ENCODE results near the gene UBE2I.
"Not testable (repeated sequence)": the region's sequence is repeated elsewhere in the genome, so short reads cannot be mapped to it uniquely, and the experiment has no call there.

UBE2I gene

DNA sequence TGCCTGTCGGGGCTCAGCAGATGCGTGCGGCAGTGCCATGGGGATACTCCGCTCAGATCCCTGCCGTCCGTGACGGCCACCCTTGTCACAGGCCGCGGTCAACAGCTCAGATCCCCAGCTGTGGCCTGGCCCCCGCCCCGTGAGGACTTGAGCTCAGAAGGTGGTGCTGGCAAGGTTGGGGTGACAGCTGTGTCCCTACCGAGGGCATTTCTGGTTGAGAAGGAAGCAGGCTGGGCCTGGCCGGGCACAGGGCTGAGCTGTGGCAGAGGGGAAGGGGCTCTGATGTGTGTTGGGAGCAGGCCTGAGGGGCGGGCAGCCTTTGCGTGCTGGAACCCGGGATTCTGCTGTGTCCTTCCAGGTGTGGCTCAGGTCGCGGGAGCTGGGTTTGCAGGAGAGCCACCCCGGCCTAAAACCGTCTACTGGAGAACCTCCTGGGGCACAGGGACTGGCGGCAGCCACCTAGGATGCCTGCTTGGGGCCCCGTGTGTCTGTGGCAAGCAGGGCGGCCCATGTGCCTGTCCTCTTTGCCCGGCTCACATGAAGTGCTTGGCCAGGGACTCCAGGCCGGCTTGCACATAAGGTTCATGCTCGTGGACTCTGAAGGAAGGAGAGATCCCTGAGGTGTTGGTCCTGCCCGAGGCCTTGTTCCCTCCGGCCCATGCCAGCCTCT is 5.1 kb downstream of the UBE2I start:
- DNase-seq (ENCODE audit: low spot score) = no peak

DNA sequence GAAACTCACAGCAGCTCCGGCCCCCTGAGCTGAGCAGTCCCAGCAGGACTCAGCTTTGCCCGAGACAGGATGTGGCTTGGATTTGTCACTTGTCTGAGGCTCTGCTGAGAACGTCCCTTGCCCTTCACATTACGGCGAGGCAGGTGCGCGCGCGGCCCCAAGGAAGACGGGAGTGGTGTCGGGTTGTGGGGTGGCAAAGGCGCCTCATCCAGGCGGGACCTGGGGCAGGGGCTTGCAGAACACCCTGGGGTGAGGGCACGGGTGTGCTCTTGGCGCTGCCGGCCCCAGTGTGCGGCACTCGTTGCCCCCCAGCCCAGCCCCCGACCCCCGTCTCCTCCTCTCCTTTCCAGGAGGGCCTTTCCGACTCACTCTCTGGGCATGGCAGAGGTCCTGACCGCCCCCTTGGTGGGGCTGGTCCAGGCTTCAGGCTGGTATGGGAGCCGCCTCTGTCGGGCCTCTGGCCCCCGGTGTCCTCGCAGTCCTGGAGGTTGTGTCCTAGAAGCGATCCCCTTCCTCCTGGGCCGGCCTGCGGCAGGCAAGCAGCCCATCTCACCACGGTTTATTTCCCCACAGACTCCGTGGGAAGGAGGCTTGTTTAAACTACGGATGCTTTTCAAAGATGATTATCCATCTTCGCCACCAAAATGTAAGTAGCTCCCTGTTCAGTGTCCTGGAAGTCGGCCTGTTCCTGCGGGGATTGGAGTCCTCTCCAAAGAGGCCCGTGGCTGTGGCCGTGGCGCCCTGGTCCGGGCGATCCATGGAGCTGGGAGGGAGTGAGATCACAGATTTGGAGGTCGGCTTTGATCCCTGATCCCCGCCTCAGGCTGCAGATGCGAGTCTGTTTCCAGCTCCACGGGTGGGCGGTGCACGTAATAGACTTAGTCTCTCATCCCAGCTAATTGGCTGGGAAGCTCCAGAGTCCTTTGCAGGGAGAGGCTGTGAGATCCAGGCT is 5.9 kb downstream of the UBE2I start:
- DNase-seq (ENCODE audit: low spot score) = no peak

DNA sequence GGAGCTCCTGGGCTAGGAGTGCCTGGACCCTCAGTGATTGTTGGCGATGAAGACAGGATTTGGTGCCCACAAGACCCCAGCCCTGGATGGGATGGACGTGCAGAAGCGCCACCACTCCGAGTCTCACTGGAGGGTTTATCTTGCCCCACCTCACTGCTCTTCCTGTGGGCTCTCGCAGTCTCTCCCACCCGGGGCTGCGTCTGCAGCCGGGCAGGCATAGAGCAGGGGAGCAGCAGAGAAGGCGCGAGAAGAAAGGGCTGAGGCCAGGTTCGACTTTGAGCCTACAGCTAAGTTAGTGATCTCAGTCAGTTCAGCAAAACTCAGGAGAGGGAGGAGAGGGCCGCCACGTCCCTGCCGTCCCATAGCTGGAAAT is 6.6 kb downstream of the UBE2I start:
- DNase-seq (ENCODE audit: low spot score) = no peak

DNA sequence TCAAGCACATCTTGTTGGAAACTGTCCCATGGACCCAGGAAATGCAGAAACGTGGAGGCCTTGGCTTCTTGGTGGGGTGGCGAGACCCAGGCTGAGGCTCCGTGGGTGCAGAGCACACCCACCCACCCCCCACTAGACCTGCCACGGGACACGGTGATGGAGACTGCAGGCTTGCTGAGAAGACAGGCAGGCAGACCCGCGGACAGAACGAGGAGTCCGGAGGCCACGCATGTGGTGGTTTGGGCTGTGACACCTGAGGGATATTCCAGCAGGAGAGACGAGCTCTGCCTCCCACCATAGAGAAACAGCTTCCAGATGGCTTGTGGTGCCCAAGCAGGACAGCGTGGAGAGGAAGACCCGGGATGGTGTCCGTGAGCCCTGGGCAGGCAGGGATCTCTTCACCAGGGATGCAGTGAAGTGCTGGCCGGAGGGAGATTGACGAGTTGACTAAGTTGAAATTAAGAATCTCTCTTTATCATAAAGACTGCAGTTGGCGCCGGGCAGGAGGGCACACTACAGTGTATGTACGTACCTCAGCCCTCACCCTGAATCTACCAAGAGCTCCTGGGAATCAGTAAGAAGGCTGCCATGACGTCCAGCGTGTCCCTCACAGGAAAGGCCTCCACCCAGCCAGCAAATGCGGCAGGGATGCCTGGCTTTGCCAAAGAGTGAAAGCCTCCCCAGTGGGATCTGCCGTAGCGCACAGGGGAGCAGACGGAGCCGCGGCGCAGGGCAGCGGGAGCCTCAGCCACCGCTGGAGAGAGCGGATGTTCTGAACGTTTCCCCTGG is 8.2 kb downstream of the UBE2I start:
- no peak for DNase-seq (ENCODE audit: low spot score)

DNA sequence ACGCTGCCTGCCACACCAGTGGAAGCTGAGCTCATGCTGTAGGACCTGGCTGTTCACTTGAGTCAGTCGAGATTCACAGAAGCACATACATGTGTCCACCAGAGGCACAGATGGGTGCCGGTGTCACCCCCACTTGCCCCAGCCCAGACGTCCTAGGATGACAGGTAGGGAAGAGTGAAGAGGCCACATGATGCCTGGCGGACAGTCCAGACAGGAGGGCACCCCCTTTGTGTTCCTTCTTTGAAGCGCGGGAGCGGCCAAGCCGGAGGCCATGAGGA is 8.8 kb downstream of the UBE2I start:
- no peak for DNase-seq (ENCODE audit: low spot score)

DNA sequence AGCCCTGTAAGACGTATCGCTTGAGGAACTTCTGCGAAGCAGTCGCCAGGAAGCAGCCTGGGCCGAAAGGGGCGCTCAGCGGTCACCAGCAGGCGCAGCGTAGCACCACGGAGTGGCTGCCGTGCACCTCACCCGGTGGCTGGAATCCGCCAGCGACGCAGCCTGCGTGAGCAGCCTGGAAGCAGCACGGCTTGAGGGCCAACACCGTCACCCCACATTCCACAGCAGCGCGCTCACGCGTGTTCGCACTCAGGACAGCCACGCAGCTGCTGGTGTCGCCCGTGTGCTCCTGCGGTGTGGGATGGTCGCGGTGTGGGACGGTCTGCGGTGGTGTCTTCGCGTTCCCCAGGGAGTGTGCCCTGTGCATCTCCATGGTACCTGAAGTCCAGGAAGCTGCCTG is 9.6 kb downstream of the UBE2I start:
- DNase-seq (ENCODE audit: low spot score) = no peak

DNA sequence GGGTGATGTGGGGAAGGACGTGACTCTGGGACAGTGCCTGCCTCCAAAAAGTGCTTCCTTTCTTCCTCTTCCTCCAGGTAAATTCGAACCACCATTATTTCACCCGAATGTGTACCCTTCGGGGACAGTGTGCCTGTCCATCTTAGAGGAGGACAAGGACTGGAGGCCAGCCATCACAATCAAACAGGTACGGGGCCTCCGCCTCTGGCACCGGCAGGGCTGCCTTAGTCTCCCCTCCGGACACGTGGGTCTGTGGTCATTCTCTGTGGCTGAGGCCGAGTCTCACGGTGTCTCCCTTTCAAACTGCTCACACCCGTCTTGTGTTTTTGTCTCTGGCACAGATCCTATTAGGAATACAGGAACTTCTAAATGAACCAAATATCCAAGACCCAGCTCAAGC is 10.7 kb downstream of the UBE2I start:
- no peak for DNase-seq (ENCODE audit: low spot score)

DNA sequence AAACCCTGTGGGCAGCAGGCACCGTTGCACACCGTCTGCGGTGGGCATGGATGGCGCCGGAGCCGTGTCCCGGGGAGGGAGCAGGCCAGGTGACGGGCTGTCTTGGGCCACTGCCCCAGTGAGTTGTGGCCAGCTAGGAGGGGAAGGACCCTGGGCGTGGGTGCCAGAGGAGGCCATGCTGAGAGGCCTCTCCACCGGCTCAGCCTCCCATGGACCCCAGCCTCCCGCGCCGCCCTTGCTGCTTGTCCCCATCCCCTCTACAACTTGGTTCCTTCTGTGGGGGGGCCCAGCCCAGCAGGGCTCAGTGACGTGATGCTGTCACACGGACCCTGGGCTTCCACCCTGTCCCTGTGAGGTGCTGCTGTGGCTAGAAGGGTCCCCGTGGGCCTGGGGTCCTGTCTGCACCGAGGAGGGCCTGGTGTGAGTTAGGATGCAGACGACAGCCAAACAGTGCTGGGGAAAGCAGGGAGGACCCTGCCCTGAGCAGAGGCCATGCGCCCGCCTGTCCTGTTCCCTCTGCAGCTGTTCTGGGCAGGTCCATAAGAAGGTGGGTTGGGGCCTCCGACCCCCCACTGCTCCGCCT is 11.3 kb downstream of the UBE2I start:
- DNase-seq (ENCODE audit: low spot score) = no peak

DNA sequence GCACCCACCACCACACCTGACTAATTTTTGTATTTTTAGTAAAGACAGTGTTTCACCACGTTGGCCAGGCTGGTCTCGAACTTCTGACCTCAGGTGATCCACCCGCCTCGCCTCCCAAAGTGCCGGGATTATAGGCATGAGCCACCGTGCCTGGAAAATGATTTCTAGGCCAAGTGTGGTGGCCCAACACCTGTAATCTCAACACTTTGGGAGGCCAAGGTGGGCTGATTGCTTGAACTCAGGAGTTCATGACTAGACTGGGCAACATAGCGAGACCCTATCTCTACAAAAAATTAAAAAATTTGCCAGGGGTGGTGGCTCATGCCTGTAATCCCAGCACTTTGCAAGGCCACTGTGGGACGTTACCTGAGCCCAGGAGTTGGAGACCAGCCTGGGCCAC is 13.0 kb downstream of the UBE2I start:
- DNase-seq (ENCODE audit: low spot score) = no peak

DNA sequence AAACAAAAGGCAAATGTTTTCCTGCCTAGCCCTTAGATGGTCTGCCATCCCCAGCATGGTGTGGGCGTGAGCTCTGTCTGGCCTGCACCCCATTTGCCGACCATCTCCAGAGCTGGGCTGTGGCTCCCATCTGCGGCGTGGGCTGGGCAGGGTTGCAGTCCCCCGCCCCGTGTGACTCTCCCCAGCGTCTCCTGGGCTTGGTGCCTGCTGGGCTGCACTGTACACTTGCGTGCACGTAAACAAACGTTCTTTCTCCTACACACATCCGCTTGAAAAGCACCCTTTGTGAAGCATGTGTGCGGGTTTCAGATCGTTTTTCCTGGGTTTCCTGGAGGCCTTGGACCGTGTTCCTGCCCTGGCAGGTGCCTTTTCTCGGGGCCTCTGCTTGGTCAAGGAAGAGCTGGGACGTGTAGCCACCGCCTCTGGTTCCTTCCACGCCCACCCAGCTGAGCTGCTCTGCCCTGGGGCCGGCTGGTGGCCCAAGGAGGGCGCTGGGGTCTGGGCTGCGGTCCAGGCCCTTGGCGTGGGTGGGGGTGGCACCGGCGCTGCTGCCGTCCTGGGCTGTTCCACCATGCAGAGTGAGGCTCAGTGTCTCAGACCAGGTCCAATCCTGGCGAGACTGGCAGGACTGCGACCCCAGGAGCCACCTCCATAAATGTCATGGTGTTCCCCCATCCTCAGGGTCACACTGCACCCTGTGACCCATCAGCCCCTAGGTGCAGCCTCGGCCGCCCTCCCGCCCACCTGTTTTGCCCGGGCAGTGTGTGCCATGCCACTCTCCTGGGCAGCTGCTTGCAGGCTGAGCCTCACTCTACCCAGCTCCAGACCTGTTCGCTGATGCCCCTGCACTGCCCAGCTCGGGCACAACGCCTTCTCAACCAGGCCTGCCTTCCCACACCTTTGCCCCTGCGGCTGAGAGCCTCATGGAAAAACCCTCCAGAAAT is 14.1 kb downstream of the UBE2I start:
- no peak for DNase-seq (ENCODE audit: low spot score)

DNA sequence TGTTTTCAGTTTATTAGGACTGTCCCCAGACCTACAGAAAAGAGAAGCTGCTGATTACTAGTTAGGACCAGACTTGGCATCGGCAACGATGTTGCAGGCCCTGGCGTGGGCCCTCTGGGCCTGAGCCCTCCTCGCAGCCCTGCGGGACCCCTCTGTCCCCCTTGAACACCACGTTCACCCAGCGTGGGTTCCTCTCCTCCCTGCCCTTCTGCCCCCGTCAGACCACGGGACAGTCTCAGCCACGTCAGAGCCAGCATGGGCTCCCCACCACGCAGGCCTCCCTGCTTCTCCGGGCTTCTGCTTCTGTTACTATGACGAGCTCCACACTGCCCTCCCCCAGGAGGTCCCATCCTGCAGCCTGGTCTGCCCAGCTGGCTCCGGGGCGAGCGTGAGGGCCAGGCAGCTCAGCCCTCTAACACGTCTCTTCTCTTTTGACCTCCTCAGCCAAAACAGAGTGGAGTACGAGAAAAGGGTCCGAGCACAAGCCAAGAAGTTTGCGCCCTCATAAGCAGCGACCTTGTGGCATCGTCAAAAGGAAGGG is 14.9 kb downstream of the UBE2I start:
- DNase-seq (ENCODE audit: low spot score) = no peak

DNA sequence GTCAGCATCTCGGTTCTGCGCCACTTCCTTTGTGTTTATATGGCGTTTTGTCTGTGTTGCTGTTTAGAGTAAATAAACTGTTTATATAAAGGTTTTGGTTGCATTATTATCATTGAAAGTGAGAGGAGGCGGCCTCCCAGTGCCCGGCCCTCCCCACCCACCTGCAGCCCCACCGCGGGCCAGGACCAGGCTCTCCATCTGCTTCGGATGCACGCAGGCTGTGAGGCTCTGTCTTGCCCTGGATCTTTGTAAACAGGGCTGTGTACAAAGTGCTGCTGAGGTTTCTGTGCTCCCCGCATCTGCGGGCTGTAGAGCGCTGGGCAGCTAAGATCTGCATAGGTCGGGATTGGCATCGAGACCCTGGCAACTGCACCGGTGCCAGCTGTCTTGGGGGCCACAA is 15.8 kb downstream of the UBE2I start:
- DNase-seq (ENCODE audit: low spot score) = no peak

DNA sequence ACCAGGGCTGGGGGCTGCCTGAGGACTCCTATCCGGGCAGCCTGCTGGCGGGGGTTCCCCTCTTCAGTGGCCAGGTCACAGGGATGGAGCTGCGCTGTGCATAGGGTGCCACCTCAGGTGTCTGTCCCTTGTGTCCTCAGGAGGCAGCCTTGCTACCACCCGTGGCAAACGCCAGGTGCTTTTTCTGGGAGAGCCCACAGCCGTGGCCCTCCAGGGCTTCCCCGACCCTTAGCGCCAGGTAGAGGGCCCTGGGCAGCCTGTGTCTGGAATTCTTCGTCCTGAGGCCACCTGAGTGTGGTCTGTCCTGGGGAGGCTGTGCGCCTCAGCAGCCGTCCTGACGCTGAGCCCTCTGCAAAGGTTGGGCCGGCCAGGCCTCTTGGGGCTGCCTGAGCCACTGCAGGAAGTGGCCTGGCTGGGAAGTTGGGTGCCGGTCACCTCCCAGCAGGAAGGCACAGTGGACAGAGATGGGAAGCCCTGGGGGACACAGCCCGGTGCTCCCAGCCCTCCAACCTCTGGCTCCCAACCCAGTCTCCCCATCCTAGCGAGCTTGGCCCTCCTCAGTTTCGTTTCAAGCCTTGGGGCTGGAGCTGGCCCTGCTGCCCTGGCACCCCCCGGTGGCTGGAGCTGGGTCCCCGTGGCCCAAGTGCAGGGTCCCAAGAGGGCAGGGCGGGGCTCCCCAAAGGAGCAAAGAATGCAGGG is 16.4 kb downstream of the UBE2I start:
- no peak for DNase-seq (ENCODE audit: low spot score)

DNA sequence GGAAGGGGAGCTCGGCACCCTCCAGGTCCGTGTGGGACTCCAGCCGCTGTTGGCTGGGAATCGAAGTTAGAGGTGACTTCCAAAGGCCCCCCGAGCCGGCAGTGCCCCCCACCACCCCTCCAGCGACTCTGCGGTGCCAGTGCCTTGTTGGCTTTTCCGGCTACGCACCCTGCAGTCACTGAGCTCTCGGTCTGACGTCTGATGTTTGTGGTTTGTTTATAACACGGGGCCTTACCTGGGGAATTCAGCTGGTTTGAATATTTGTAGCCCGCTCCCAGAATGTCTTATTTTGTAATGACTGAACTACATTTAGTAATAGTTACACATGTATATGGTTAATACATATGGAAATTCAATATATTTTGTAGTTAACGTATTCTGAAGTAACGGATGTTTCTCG is 17.0 kb downstream of the UBE2I start:
- no peak for DNase-seq (ENCODE audit: low spot score)

DNA sequence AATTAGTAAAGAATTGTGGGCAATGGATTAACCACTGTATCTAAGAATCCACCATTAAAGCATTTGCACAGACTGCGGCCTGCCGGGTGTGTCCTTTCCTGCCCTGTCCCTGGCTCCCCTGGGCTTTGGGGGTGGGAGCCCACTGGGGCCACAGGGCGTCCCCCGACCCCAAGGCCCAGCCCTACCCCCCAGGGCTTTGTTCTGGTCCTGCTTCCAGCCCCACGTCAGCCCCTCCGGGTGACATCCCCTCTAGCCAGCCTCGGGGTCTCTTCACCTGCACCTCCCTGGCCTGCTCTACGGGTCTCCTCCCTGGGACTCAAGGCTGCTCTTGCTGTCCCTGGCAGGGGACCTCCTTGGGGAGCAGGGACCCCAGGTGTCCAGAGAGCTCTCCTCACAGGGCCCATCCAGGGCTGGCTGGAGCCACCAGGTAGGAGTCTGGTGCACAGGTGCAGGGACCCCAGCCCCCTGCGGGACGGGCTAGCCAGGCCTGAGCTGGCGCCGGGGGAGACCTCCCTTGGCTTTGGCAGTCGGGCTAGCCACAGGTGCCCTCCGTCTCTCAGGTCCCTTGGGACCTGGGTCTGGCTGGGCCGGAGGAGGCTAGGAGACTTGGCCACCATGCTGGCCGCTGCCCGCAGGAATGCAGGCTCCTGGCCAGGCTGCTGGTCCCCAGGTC is 17.6 kb downstream of the UBE2I start:
- no peak for DNase-seq (ENCODE audit: low spot score)

DNA sequence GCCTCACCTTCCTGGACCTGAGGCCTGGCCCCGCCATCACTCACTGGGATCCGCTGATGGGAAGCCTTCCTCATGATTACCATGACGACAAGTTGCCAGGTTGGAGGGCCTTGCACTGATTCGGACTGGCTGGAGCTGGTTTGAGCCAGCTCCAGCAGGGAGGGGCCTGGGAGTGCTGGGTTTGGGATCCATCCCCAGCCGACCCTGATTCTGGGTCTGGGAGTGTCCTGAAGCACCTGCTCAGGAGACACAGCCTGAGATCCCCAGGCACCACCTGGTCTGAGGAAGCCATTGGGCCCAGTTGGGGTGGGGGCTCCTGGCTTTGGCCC is 18.1 kb downstream of the UBE2I start:
- DNase-seq (ENCODE audit: low spot score) = no peak

DNA sequence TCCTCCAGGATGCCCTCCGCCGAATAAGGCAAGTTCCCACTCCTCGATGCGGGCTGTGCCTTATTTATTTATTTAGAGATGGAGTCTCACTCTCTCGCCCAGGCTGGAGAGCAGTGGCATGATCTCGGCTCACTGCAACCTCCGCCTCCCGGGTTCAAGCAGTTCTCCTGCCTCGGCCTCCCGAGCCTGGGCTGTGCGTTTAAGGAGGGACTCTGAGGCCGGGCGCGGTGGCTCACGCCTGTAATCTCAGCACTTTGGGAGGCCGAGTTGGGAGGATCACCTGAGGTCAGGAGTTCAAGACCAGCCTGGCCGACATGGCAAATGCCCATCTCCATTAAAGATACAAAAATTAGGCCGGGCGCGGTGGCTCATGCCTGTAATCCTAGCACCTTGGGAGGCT is 18.7 kb downstream of the UBE2I start:
- DNase-seq (ENCODE audit: low spot score) = not testable (repeated sequence)

DNA sequence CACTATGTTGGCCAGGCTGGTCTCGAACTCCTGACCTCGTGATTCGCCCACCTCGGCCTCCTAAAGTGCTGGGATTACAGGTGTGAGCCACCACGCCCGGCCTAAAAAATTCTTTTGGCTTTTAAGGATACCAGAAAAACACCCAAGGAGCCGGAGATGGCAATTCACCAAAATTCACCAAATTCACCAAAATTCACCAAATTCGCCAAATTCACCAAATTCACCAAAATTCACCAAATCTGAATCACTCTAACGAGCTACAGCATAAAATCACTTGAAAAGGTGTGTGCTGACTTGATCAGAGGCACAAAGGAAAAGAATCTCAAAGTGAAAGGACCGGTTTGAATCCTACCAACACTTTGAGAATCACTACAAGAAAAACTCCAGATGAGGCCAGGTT is 19.5 kb downstream of the UBE2I start:
- not testable (repeated sequence) for DNase-seq (ENCODE audit: low spot score)

DNA sequence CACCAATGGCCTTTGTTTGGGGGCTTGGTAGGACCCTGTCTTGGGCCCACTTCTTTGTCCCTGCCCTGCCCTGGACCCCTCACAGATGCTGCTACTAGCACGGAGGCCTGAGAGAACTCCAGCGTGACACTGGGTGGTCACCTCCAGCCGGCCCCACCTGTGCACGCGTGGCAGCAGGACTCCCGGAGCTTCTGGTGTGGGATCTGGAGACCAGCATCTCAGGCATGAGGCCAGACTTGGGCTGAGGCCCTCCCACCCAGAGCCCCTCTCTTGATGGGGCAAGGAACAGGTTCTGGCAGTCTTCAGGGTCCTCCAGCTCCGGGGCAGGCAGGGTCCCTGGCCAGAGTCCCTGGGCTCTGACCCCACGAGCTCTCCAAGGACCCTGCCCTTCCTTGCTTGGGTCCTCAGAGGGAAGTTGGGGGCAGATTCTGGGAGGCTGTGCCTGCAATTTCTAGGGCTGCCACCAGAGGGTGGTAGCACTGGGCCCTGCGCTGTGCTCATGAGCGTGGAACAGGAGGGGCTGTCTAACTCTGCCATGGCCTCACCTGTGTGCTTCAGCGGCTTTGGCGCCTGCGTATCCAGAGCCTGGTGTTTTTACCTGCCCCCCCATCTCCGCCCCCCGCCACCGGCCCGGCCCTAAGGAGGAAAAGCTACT is 21.0 kb downstream of the UBE2I start:
- DNase-seq (ENCODE audit: low spot score) = no peak
